Prostate gland (tissue), 2 donors: Measurements from ENCODE around the gene TOPORS.

Source experiments
- CTCF ChIP-seq, 4 experiments: fragments of 200-600 bp in 2 of 4; fragments of 450-650 bp in 2 of 4; sonication (generic) in 2 of 4; IDR thresholded peaks; 1 replicate in 3 of 4; 2 replicates in 1 of 4; pipeline ENCODE4 v1.5.1; 2016 to 2019; ENCODE audit warnings: antibody characterized with exemption in 4 of 4, mild to moderate bottlenecking in 2 of 4, moderate library complexity in 2 of 4
- POLR2A ChIP-seq: fragments of 450-650 bp; IDR thresholded peaks from one replicate; pipeline ENCODE4 v1.6.1; 2016; ENCODE audit warnings: antibody characterized with exemption, mild to moderate bottlenecking
- POLR2AphosphoS5 ChIP-seq: sonication (generic); formaldehyde crosslinking; IDR thresholded peaks from one replicate; pipeline ENCODE4 v1.6.1; 2017; ENCODE audit warnings: antibody characterized with exemption

- TF ChIP-seq CTCF (IDR thresholded peaks at IDR 0.05) (no peak), POLR2AphosphoS5 (no peak), POLR2A (no peak)
Observed at GRCh38 chr9:32584784-32585183, 32.4 kb upstream of the TOPORS start.
